COLO829 (cell line): ENCODE data around the gene METTL15.
A peak's percentile ranks its signal among the peaks of the same experiment; 100 is the strongest.
"Not testable (repeated sequence)": the region's sequence is repeated elsewhere in the genome, so short reads cannot be mapped to it uniquely, and the experiment has no call there.

Source experiments
- DNase-seq: peaks from one replicate; pipeline ENCODE4 v3.0.0; 2012; ENCODE audit warnings: low spot score

METTL15 gene

DNA sequence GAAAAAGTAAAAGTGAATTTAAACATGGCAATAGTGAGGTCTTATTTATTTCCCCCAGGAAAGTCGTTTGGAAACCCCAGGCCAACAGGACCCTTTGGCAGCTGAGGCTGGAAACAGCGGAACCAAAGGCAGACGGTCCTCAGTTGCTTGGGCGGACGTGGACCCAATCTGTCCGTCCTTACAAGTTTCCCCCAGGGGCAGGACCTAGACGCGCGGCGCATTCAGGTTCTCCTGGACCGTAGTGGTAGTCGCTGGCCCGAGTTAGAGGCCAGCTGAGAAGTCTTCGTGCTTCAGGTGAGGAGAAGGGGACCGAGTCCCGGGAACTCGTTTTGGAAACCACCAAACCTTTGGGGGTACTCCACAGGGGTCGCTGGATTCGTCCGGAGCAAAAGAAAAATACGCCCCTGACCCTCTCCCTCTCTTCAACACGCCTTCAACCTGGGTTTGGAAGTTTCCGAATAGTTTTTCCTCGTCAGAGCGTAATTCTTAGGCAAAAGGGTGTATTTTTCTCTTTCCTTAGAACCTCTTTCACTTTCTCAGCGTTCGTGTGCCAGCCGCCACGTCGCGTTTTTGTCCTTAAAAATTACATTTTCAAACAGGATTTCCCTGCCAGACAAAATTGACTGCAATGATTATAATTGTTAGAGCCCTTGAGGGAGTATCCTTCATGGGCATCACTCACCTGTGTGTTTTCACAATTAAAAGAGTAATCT lies 2.1 kb downstream of the METTL15 start:
- peak; percentile 35 for DNase-seq

DNA sequence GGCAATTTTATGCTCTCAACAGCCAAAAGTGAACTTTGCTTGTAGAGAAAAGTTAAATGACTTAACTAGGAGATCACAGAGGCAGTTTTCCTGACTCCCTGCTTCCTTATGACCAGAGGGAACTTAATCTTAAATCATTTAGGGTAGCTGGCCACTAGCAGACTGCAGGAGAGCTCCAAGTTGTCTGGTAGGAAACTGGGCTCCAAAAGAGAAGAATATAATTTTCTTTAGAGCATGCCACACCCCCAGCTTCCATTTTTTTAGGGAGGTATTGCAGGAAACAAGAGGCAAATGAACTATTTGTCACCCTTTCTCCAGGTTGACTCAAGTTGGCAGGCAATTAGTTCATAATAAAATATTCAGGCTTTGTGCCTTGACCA lies 2.6 kb downstream of the METTL15 start:
- no peak for DNase-seq

- no peak for DNase-seq
These were observed 5.9 kb downstream of the METTL15 start for GRCh38 chr11:28114116-28114515.

- DNase-seq = no peak
These were observed 6.5 kb downstream of the METTL15 start for GRCh38 chr11:28114731-28115130.

DNA sequence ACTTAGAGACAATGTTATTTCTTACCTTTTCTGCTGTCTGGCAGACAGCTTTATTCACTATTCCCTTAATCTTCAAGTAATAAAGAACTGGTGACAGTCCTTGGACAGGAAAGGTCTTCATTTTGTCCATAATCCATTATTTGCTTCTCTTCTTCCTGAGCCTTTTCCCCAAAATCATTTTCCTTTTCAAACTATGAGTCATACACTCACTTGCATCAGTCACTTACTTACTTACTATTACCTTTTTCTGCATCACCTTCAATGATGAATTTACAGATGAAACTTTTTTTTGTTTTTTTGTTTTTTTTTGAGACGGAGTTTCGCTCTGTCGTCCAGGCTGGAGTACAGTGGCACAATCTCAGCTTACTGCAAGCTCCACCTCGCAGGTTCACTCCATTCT lies 9.5 kb downstream of the METTL15 start:
- no peak for DNase-seq

DNA sequence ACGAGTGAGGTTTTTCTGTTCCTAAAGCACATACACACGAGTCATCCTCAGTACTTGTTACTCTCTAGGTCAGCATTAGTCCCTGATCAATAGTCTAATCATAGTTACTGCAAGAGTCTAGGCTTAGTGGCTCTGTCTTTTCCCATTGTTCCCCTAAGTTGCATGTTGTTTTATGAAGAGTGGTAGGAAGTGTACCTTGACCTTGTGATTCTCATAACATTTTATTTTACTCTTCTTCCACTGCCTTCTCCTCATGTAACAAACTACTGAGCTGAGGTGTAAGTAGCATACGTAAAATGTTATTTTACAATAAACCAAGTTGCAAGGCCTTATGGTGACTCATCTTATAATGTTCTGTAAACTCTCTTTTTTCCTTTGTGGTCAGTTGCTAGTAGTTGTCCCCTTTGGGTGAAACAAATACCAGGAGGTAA lies 15.0 kb downstream of the METTL15 start:
- no peak for DNase-seq

DNA sequence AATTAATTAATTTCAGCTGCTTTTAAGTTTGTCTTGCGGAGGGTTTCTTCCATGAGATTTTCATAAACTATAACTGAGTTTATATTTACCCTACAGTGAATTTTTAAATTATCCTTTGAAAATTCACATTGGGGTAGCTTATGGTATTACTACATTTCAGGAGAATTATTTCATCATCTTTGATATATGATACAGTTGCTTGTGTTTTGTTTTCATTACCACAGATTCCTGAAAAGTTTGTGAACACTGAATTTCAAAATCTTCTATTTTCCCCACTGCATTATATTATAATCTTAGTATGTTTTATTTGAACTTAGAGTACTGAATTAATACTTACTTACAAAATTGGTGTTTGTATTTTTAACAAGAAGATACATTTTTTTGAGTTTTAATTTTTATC lies 24.4 kb downstream of the METTL15 start:
- DNase-seq = no peak

GRCh38 chr11:28133146-28133545 lies 25.0 kb downstream of the METTL15 start:
- DNase-seq = no peak

- not testable (repeated sequence) for DNase-seq
These were observed 28.0 kb downstream of the METTL15 start for GRCh38 chr11:28136157-28136556.

DNA sequence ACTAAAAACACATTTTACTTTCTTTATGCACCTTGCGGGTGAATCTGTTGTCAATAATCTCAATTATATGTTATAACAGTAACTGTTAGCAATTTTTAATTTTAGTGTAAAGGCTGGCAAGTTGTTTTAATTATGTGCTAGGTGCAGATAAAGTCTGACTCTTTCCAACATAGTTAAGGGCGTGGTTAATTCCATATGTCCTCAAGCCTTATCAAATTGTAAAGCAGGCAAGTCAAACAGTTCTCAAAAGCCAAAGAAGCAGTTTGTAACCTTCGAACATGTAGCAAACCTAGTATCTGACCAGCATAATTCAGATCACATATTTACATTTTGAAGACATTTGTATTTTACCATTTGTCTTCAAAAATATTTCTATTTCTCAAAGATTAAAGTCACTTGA lies 29.2 kb downstream of the METTL15 start:
- DNase-seq = no peak

GRCh38 chr11:28137832-28138231 lies 29.6 kb downstream of the METTL15 start:
- no peak for DNase-seq

DNA sequence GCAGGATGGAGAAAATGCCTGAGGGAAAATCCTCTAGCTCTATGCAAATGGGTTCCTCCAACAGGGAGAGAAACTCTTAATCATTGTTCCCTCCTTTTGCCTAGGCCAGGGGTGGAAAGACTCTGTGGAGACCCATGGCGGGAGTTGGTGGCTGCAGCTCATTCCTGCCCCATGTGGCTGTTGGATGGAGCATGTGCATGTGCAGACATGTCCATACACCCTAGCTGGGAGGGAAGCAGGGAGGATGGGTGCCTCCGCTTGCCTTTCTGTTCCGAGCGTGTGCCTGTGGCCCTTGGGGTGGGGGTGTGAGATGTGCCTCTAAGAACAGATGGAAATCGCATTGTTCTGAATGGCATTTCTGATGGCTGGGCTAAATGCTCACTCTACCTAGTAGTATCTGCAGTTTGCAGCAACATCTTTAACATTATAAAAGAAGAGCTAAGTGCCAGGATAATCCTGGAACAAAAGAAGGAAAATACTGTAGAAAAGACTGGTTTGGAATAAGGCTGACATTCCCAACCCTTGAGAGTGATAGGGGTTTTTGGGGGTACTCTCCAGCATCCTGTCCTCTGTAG lies 31.7 kb downstream of the METTL15 start:
- no peak for DNase-seq

GRCh38 chr11:28140689-28141455 lies 32.7 kb downstream of the METTL15 start:
- DNase-seq = no peak

DNA sequence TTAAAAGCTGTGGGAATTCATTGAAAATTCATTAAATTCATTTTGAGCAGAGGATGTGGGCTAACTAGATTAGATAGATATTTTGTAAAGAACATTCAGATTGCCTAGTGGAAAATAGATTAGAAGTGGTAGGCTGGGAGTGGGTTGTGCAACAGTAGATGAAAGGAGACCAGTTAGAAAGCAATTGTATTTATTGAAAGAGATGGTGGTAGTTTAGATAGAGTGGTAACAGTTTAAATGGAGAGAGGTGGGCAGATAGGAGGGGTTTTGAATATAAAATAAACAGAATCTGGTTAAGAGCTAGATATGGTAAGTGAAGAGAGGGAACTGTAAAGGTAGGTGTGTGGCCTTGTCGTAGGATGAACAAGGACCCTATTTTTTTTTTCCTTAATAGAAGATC lies 34.5 kb downstream of the METTL15 start:
- no peak for DNase-seq

GRCh38 chr11:28144808-28145207 lies 36.6 kb downstream of the METTL15 start:
- DNase-seq = no peak

DNA sequence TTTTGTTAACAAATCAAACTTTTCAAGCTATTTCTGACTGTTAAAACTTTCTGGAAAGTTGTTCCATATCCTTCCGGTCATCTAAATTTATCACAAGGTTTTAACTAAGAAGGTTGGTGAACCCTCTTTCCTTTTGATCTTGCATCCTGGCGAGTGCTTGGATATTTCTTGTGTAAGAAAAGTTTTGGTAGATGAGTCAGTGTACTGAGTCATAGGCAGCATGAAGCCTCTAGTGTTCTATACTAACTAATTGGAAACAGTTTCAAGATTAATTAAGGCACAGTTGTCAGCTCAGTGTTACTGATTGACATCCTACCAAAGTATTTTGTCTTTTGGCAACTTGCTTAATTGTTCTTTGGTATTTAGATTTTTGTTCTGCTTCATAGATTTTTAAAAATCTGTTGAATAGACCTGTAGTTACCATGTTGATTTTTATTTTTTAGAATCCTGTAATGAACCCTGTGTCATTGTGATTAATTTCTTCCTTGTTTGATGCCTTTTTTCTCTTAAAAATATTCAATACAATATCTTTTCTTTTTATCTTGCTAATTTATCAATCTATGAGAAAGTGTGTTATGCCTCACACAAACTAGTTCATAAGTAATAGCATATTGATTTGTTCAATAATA lies 38.0 kb downstream of the METTL15 start:
- DNase-seq = peak; percentile 94

GRCh38 chr11:28152743-28153142 lies 44.6 kb downstream of the METTL15 start:
- no peak for DNase-seq

DNA sequence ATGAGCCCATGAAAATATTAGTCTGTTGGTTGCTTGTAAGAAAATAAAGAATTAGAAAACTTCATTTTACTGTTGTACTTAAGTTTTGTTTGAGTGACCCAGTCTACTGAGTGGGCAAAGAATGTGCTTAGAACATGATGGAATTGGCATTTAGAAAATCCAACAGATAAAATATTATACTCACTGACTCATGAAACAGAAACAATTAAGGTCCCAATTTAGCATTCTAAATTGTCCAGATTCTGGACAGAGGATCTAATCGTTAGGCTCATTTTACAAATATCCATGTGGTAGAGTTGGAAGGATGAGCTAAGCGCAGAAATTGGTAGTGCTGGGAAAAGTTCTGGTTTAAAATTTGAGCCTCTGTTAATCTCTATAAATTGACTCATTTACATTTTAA lies 45.4 kb downstream of the METTL15 start:
- DNase-seq = no peak

DNA sequence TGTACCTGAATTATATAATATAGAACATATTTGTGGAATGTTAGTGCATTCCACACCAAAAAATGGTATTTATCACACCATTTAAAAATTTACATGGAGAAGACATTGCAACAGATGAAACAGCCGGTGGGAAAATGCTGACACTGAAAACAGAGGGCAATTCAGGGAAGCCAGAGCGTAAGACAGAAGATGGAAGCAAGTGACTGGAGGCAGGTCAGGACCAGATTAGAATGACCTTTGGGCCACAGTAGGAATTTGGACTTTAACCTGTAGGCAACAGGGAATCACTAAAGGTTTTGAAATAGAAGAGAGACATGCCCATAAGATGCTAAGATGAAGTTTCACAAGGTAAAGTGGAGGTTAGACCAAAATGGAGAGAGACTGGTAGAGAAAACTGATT lies 60.5 kb downstream of the METTL15 start:
- DNase-seq = no peak

DNA sequence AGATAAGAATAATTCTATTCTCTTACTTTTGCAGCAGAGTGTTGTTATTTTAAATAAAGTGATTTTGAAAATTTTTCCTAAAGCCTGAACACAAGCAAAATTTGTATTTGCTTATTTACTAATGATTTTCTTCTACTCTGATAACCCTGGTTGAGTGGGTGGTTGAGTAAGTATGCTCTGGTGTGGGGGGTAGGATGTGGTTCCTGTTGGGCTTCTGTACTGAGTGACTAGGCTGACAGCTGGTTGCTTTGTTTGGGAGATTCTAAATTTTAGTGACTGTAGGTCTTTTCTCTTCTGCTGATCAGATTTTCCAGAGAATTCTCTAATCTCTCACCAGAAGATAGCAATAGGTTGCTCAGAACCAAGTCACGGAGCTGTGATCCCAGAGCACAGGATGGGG lies 61.6 kb downstream of the METTL15 start:
- DNase-seq = no peak

- DNase-seq = no peak
These were observed 62.6 kb downstream of the METTL15 start for GRCh38 chr11:28170759-28171158.

DNA sequence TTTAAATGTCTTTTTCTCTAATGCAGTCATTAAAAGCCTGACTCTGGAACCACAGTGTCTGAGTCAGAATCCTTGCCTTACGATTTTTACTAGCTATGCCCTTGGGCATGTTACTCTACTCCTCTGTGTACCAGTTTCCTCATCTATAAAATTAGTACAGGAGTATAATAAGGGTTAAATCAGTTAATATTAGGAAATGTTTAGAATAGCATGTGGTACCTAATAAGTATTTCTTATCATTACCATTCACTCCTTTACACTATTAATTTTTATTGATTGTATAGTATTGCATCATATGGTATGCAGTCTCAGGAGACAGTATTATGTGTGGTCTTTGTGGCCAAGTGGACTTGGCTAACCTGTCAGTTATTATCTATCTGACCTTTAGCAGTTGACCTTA lies 68.2 kb downstream of the METTL15 start:
- DNase-seq = no peak

DNA sequence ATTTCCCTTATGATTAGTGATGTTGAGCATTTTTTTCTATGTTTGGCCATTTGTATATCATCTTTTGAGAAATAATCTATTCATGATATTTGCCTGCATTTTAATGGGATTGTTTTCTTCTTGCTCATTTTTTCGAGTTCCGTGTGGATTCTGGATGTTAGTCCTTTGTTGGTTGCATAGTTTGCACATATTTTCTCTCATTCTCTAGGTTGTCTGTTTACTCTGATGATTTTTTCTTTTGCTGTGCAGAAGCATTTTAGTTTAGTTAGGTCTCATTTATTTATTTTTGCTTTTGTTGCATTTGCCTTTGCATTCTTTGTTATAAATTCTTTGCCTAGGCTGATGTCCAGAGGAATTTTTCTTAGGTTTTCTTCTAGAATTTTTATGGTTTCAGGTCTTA lies 87.3 kb downstream of the METTL15 start:
- no peak for DNase-seq
